H9 (cell line): Measurements from ENCODE around the gene RICTOR. TPM values are rescaled to one million over a fixed set of nuclear protein-coding genes. Genes with fewer than 3 reads are reported as not detected.

Experiments used
- DNase-seq: peaks from one replicate; pipeline ENCODE4 v3.0.0-alpha.2; 2017
- H2AFZ ChIP-seq: one replicate; pipeline ENCODE4 v1.6.1; 2013; ENCODE audit warnings: mild to moderate bottlenecking, low read length, control low read depth, moderate library complexity
- H2AK5ac ChIP-seq: 2 replicates; pipeline ENCODE4 v1.6.1; 2013; ENCODE audit warnings: low read length, control low read depth, mixed read lengths; ENCODE audit not compliant: insufficient read length
- H2BK120ac ChIP-seq: one replicate; pipeline ENCODE4 v1.6.1; 2013; ENCODE audit warnings: low read depth, mild to moderate bottlenecking, low read length, control low read depth, inconsistent platforms; ENCODE audit not compliant: poor library complexity, severe bottlenecking
- H2BK12ac ChIP-seq: 2 replicates; pipeline ENCODE4 v1.6.1; 2013; ENCODE audit warnings: low read length, control low read depth, mixed read lengths, low read depth; ENCODE audit not compliant: insufficient read length
- H2BK15ac ChIP-seq: 2 replicates; pipeline ENCODE4 v1.6.1; 2013; ENCODE audit warnings: low read depth, low read length, control low read depth
- H2BK20ac ChIP-seq: one replicate; pipeline ENCODE4 v1.6.1; 2013; ENCODE audit warnings: low read depth, mild to moderate bottlenecking, low read length, control low read depth, inconsistent platforms; ENCODE audit not compliant: poor library complexity, severe bottlenecking
- H2BK5ac ChIP-seq: 2 replicates; pipeline ENCODE4 v1.6.1; 2013; ENCODE audit warnings: low read length, control low read depth, mixed read lengths; ENCODE audit not compliant: insufficient read length
- H3K14ac ChIP-seq: 2 replicates; pipeline ENCODE4 v1.6.1; 2013; ENCODE audit warnings: low read length, control low read depth; ENCODE audit not compliant: insufficient read depth
- H3K18ac ChIP-seq: 2 replicates; pipeline ENCODE4 v1.6.1; 2013; ENCODE audit warnings: low read depth, mild to moderate bottlenecking, mixed read lengths, low read length, control low read depth; ENCODE audit not compliant: insufficient read length
- H3K23ac ChIP-seq: 2 replicates; pipeline ENCODE4 v1.6.1; 2013; ENCODE audit warnings: low read length, control low read depth, mixed read lengths, low read depth; ENCODE audit not compliant: insufficient read length
- H3K23me2 ChIP-seq: 2 replicates; pipeline ENCODE4 v1.6.1; 2013; ENCODE audit warnings: low read depth, mild to moderate bottlenecking, mixed read lengths, low read length, control low read depth; ENCODE audit not compliant: insufficient read length, poor library complexity, severe bottlenecking
- H3K27ac ChIP-seq: 2 replicates; pipeline ENCODE4 v1.5.1; 2013; ENCODE audit warnings: low read length, control low read depth, mixed read lengths, low read depth; ENCODE audit not compliant: insufficient read length
- H3K27me3 ChIP-seq: 2 replicates; pipeline ENCODE4 v1.6.1; 2013; ENCODE audit warnings: low read length, control low read depth, inconsistent platforms; ENCODE audit not compliant: insufficient read depth
- H3K4ac ChIP-seq: 2 replicates; pipeline ENCODE4 v1.6.1; 2013; ENCODE audit warnings: low read depth, mild to moderate bottlenecking, control low read depth, inconsistent platforms, low read length, moderate library complexity
- H3K4me1 ChIP-seq: 2 replicates; pipeline ENCODE4 v1.6.1; 2013; ENCODE audit warnings: low read length, control low read depth, inconsistent platforms; ENCODE audit not compliant: insufficient read depth
- H3K4me2 ChIP-seq: 2 replicates; pipeline ENCODE4 v1.6.1; 2013; ENCODE audit warnings: low read length, control low read depth, mixed read lengths; ENCODE audit not compliant: insufficient read length, insufficient read depth
- H3K56ac ChIP-seq: 2 replicates; pipeline ENCODE4 v1.6.1; 2013; ENCODE audit warnings: low read depth, mild to moderate bottlenecking, mixed read lengths, low read length, control low read depth; ENCODE audit not compliant: insufficient read length
- H3K79me1 ChIP-seq: 2 replicates; pipeline ENCODE4 v1.6.1; 2013; ENCODE audit warnings: low read depth, mild to moderate bottlenecking, moderate library complexity, low read length, control low read depth, inconsistent platforms; ENCODE audit not compliant: insufficient read depth, poor library complexity, severe bottlenecking
- H3K79me2 ChIP-seq: 2 replicates; pipeline ENCODE4 v1.6.1; 2013; ENCODE audit warnings: low read length, control low read depth, inconsistent platforms; ENCODE audit not compliant: insufficient read depth
- H3K9ac ChIP-seq: 2 replicates; pipeline ENCODE4 v1.6.1; 2013; ENCODE audit warnings: low read length, control low read depth, mixed read lengths; ENCODE audit not compliant: insufficient read length; ENCODE audit errors: extremely low read depth
- H3K9me3 ChIP-seq: one replicate; pipeline ENCODE4 v1.6.1; 2013; ENCODE audit warnings: low read depth, low read length, inconsistent platforms; ENCODE audit not compliant: control insufficient read depth
- H3T11ph ChIP-seq: one replicate; pipeline ENCODE4 v1.6.1; 2013; ENCODE audit warnings: mild to moderate bottlenecking, low read length, control low read depth, inconsistent platforms
- H4K20me1 ChIP-seq: one replicate; pipeline ENCODE4 v1.6.1; 2013; ENCODE audit not compliant: control insufficient read depth, insufficient read length, insufficient read depth
- H4K5ac ChIP-seq: 2 replicates; pipeline ENCODE4 v1.6.1; 2013; ENCODE audit warnings: low read depth, mild to moderate bottlenecking, mixed read lengths, low read length, control low read depth; ENCODE audit not compliant: insufficient read length
- H4K8ac ChIP-seq: replicated peaks from 2 replicates; pipeline ENCODE4 v1.6.1; 2013; ENCODE audit warnings: low read length, control low read depth, mixed read lengths, low read depth; ENCODE audit not compliant: insufficient read length
- H4K91ac ChIP-seq: 2 replicates; pipeline ENCODE4 v1.6.1; 2013; ENCODE audit warnings: low read depth, mild to moderate bottlenecking, moderate library complexity, mixed read lengths, low read length, control low read depth; ENCODE audit not compliant: insufficient read length
- H3K27ac Mint-ChIP-seq, 3 experiments: 2 replicates in 2 of 3; 3 replicates in 1 of 3; pipeline ENCODE4 v1.8.0; 2020 to 2021; ENCODE audit warnings: mixed read lengths in 3 of 3, mild to moderate bottlenecking in 1 of 3, moderate library complexity in 1 of 3
- H3K27me3 Mint-ChIP-seq: 2 replicates; pipeline ENCODE4 v1.8.0; 2021; ENCODE audit warnings: low read depth, mild to moderate bottlenecking, moderate library complexity, mixed read lengths
- H3K36me3 Mint-ChIP-seq, 3 experiments: 2 replicates in 2 of 3; 3 replicates in 1 of 3; pipeline ENCODE4 v1.8.0; 2020 to 2021; ENCODE audit warnings: low read depth in 3 of 3, mixed read lengths in 3 of 3; ENCODE audit not compliant: insufficient read depth in 1 of 3
- H3K4me1 Mint-ChIP-seq, 2 experiments: 2 replicates each; pipeline ENCODE4 v1.8.0; 2020; ENCODE audit warnings: mixed read lengths in 2 of 2
- H3K4me3 Mint-ChIP-seq, 2 experiments: 2 replicates in 1 of 2; 3 replicates in 1 of 2; pipeline ENCODE4 v1.8.0; 2020 to 2021; ENCODE audit warnings: mild to moderate bottlenecking in 2 of 2, mixed read lengths in 2 of 2, moderate library complexity in 1 of 2
- H3K9me3 Mint-ChIP-seq, 2 experiments: 2 replicates in 1 of 2; 3 replicates in 1 of 2; pipeline ENCODE4 v1.8.0; 2020; ENCODE audit warnings: mild to moderate bottlenecking in 2 of 2, mixed read lengths in 2 of 2, moderate library complexity in 1 of 2
- WGBS: extraction: QIAGEN DNeasy Blood & Tissue Kit; methylation state at CpG from one replicate; pipeline ENCODE4 v1.1.7; 2013; ENCODE audit warnings: missing lambda C conversion rate, low lambda C conversion rate, mixed read lengths; ENCODE audit not compliant: insufficient read length; ENCODE audit errors: extremely low coverage; 5-methylcytosine and 5-hydroxymethylcytosine counted together
- total RNA-seq: library from RNA; stranded (reverse); gene quantifications from 2 replicates; pipeline ENCODE4 v1.2.1, GENCODE V29; 2021
- TF ChIP-seq, protein P1 (sequence below): fragments of 200-600 bp; sonication (generic); conservative IDR thresholded peaks from 3 replicates; pipeline ENCODE4 v1.8.0; 2021; ENCODE audit warnings: antibody characterized with exemption, mild to moderate bottlenecking

Gene RICTOR
- total RNA-seq, 1 experiment from 2014 or later = 20.9 TPM

DNA sequence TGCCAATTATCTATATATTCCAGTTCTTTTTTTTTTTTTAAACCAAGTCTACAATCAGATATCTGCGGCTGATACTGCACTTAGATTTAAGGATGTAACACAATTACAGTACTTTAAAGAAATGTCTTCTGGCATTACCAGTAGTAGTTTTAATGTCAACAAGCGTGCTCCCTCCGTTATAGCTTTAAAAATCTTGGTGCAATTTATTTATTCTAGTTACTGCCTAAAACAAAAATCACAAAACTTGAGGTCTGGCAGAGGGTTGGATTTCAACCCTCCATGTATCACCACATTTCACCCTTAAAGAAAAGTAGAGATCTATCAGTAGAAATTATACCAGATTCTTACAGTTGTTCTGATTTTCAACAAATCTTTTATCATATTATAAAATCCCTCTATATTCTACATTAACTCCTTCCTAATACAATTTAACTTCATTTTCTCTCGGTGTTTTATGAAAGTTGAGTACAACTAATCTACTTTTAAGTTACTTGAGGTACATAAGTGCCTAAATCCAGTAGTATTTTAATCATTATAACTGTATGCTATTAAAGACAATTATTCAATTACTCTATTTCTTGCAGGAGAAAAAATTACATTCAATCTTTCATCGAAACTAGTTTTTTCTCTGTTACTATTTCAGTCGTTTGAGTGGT lies 2.0 kb upstream of the RICTOR start:
- no peak overlapping the region for H2AFZ ChIP-seq
- H3K14ac ChIP-seq = no peak overlapping the region
- H3K18ac ChIP-seq = no peak overlapping the region
- H3K27me3 ChIP-seq = no peaks in the 10 kb centered on the region
- Mint-ChIP-seq H3K4me1 (peaks cover 14 to 22% of the 10 kb centered on the region in 2 experiments), H3K9me3 (no peaks in the 10 kb centered on the region), H3K36me3 (no peaks in the 10 kb centered on the region), H3K27me3 (no peaks in the 10 kb centered on the region), H3K4me3 (peak overlapping the region; percentile 31 to 40; a peak in 3 of 5 replicates), H3K27ac (no peak overlapping the region)
- TF ChIP-seq, protein P1, sequence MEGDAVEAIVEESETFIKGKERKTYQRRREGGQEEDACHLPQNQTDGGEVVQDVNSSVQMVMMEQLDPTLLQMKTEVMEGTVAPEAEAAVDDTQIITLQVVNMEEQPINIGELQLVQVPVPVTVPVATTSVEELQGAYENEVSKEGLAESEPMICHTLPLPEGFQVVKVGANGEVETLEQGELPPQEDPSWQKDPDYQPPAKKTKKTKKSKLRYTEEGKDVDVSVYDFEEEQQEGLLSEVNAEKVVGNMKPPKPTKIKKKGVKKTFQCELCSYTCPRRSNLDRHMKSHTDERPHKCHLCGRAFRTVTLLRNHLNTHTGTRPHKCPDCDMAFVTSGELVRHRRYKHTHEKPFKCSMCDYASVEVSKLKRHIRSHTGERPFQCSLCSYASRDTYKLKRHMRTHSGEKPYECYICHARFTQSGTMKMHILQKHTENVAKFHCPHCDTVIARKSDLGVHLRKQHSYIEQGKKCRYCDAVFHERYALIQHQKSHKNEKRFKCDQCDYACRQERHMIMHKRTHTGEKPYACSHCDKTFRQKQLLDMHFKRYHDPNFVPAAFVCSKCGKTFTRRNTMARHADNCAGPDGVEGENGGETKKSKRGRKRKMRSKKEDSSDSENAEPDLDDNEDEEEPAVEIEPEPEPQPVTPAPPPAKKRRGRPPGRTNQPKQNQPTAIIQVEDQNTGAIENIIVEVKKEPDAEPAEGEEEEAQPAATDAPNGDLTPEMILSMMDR = no peak
- peaks cover 7% of the 10 kb centered on the region for H3K23me2 ChIP-seq
- no peaks in the 10 kb centered on the region for H3K4me1 ChIP-seq
- H3T11ph ChIP-seq = no peak overlapping the region
- no peak overlapping the region for H4K5ac ChIP-seq
- H2BK20ac ChIP-seq = no peak overlapping the region
- H3K27ac ChIP-seq = no peak overlapping the region
- H2BK5ac ChIP-seq = no peak overlapping the region
- H2AK5ac ChIP-seq = no peak overlapping the region
- WGBS = no CpG with 5 or more reads among the region's 6 CpGs
- H3K9ac ChIP-seq = no peak overlapping the region
- H2BK15ac ChIP-seq = no peak overlapping the region
- no peaks in the 10 kb centered on the region for H3K79me1 ChIP-seq
- no peak overlapping the region for H2BK120ac ChIP-seq
- DNase-seq = no peak
- H3K4me2 ChIP-seq = no peak overlapping the region
- no peak overlapping the region for H4K8ac ChIP-seq
- H3K9me3 ChIP-seq = no peaks in the 10 kb centered on the region
- no peak overlapping the region for H3K23ac ChIP-seq
- H4K20me1 ChIP-seq = no peaks in the 10 kb centered on the region
- no peak overlapping the region for H2BK12ac ChIP-seq
- H3K56ac ChIP-seq = no peak overlapping the region
- peaks cover 4% of the 10 kb centered on the region; the same call in 1 of the 2 replicates for H3K79me2 ChIP-seq
- H3K4ac ChIP-seq = no peak overlapping the region
- no peak overlapping the region for H4K91ac ChIP-seq
